Measurements from ENCODE around the gene MIPEP.

Gene MIPEP

GRCh38 chr13:23842406-23842805 is 46.8 kb downstream of the MIPEP start:
- Histone ChIP-seq H3K4me1 (ENCODE audit: insufficient read depth, low read length, severe bottlenecking) (peaks cover 12% of the 10 kb centered on the region), H3K4me3 (ENCODE audit: low read depth, low read length, poor library complexity, severe bottlenecking) (no peak overlapping the region), H3K4me2 (ENCODE audit: low read length) (no peak overlapping the region), H3K9me2 (ENCODE audit: low read depth, low read length) (no peaks in the 10 kb centered on the region), H3K9me3 (ENCODE audit: low read length) (no peaks in the 10 kb centered on the region), H2AFZ (ENCODE audit: low read length) (no peak overlapping the region), H3K27me3 (ENCODE audit: insufficient read depth, low read length) (no peaks in the 10 kb centered on the region), H3K9ac (ENCODE audit: low read length) (no peak overlapping the region), H4K20me1 (ENCODE audit: insufficient read depth, low read length) (no peaks in the 10 kb centered on the region), H3K27ac (ENCODE audit: low read depth, low read length, poor library complexity, severe bottlenecking) (no peak overlapping the region), H3F3A (ENCODE audit: insufficient read depth, low read length) (no peaks in the 10 kb centered on the region), H3K36me3 (ENCODE audit: insufficient read depth, low read length) (no peaks in the 10 kb centered on the region), H3K79me2 (ENCODE audit: insufficient read depth, low read length) (no peaks in the 10 kb centered on the region)
- TF ChIP-seq, protein P1, sequence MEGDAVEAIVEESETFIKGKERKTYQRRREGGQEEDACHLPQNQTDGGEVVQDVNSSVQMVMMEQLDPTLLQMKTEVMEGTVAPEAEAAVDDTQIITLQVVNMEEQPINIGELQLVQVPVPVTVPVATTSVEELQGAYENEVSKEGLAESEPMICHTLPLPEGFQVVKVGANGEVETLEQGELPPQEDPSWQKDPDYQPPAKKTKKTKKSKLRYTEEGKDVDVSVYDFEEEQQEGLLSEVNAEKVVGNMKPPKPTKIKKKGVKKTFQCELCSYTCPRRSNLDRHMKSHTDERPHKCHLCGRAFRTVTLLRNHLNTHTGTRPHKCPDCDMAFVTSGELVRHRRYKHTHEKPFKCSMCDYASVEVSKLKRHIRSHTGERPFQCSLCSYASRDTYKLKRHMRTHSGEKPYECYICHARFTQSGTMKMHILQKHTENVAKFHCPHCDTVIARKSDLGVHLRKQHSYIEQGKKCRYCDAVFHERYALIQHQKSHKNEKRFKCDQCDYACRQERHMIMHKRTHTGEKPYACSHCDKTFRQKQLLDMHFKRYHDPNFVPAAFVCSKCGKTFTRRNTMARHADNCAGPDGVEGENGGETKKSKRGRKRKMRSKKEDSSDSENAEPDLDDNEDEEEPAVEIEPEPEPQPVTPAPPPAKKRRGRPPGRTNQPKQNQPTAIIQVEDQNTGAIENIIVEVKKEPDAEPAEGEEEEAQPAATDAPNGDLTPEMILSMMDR (IDR thresholded peaks at IDR 0.05; ENCODE audit: low read length) = no peak
- TF ChIP-seq EZH2 (IDR thresholded peaks at IDR 0.05; ENCODE audit: borderline replicate concordance, low read length) = no peak

GRCh38 chr13:23833733-23834611 is 55.2 kb downstream of the MIPEP start:
- no peak overlapping the region for H3K4me2 ChIP-seq (ENCODE audit: low read length)
- H3K4me3 ChIP-seq (ENCODE audit: low read depth, low read length, poor library complexity, severe bottlenecking) = no peak overlapping the region
- H3F3A ChIP-seq (ENCODE audit: insufficient read depth, low read length) = no peaks in the 10 kb centered on the region
- no peak for TF ChIP-seq EZH2 (IDR thresholded peaks at IDR 0.05; ENCODE audit: borderline replicate concordance, low read length)
- TF ChIP-seq, protein P1 (IDR thresholded peaks at IDR 0.05; ENCODE audit: low read length) = no peak
- no peaks in the 10 kb centered on the region for H3K9me2 ChIP-seq (ENCODE audit: low read depth, low read length)
- H3K9ac ChIP-seq (ENCODE audit: low read length) = no peak overlapping the region
- no peaks in the 10 kb centered on the region for H3K79me2 ChIP-seq (ENCODE audit: insufficient read depth, low read length)
- H4K20me1 ChIP-seq (ENCODE audit: insufficient read depth, low read length) = no peaks in the 10 kb centered on the region
- H3K9me3 ChIP-seq (ENCODE audit: low read length) = no peaks in the 10 kb centered on the region
- no peak overlapping the region for H3K27ac ChIP-seq (ENCODE audit: low read depth, low read length, poor library complexity, severe bottlenecking)
- no peaks in the 10 kb centered on the region for H3K27me3 ChIP-seq (ENCODE audit: insufficient read depth, low read length)
- no peaks in the 10 kb centered on the region for H3K36me3 ChIP-seq (ENCODE audit: insufficient read depth, low read length)
- H2AFZ ChIP-seq (ENCODE audit: low read length) = no peak overlapping the region
- no peaks in the 10 kb centered on the region for H3K4me1 ChIP-seq (ENCODE audit: insufficient read depth, low read length, severe bottlenecking)

GRCh38 chr13:23828866-23829265 is 60.3 kb downstream of the MIPEP start:
- H3K9ac ChIP-seq (ENCODE audit: low read length) = no peak overlapping the region
- H3K36me3 ChIP-seq (ENCODE audit: insufficient read depth, low read length) = peaks cover 6% of the 10 kb centered on the region; the same call in 1 of the 2 replicates
- no peak overlapping the region for H3K4me2 ChIP-seq (ENCODE audit: low read length)
- H3K9me2 ChIP-seq (ENCODE audit: low read depth, low read length) = no peaks in the 10 kb centered on the region
- H2AFZ ChIP-seq (ENCODE audit: low read length) = no peak overlapping the region
- H3K27ac ChIP-seq (ENCODE audit: low read depth, low read length, poor library complexity, severe bottlenecking) = no peak overlapping the region
- TF ChIP-seq EZH2 (IDR thresholded peaks at IDR 0.05; ENCODE audit: borderline replicate concordance, low read length) = no peak
- TF ChIP-seq, protein P1 (IDR thresholded peaks at IDR 0.05; ENCODE audit: low read length) = no peak
- H3K4me3 ChIP-seq (ENCODE audit: low read depth, low read length, poor library complexity, severe bottlenecking) = no peak overlapping the region
- no peaks in the 10 kb centered on the region for H3F3A ChIP-seq (ENCODE audit: insufficient read depth, low read length)
- H3K9me3 ChIP-seq (ENCODE audit: low read length) = peaks cover 9% of the 10 kb centered on the region
- no peaks in the 10 kb centered on the region for H4K20me1 ChIP-seq (ENCODE audit: insufficient read depth, low read length)
- H3K79me2 ChIP-seq (ENCODE audit: insufficient read depth, low read length) = no peaks in the 10 kb centered on the region
- no peaks in the 10 kb centered on the region for H3K27me3 ChIP-seq (ENCODE audit: insufficient read depth, low read length)
- no peaks in the 10 kb centered on the region for H3K4me1 ChIP-seq (ENCODE audit: insufficient read depth, low read length, severe bottlenecking)

Measured in OCI-LY1 (cell line).